ENCODE data around the gene C2CD4C. TPM values are rescaled to one million over a fixed set of nuclear protein-coding genes. Genes with fewer than 3 reads are reported as not detected.

Gene C2CD4C
- total and polyA plus RNA-seq, 10 of the 15 experiments (the other 5 are each of a cell fraction or from before 2014, with no cell fraction given), result not detected

GRCh38 chr19:391207-391557, 17.8 kb downstream of the C2CD4C start:
- no peak for FAIRE-seq

DNA sequence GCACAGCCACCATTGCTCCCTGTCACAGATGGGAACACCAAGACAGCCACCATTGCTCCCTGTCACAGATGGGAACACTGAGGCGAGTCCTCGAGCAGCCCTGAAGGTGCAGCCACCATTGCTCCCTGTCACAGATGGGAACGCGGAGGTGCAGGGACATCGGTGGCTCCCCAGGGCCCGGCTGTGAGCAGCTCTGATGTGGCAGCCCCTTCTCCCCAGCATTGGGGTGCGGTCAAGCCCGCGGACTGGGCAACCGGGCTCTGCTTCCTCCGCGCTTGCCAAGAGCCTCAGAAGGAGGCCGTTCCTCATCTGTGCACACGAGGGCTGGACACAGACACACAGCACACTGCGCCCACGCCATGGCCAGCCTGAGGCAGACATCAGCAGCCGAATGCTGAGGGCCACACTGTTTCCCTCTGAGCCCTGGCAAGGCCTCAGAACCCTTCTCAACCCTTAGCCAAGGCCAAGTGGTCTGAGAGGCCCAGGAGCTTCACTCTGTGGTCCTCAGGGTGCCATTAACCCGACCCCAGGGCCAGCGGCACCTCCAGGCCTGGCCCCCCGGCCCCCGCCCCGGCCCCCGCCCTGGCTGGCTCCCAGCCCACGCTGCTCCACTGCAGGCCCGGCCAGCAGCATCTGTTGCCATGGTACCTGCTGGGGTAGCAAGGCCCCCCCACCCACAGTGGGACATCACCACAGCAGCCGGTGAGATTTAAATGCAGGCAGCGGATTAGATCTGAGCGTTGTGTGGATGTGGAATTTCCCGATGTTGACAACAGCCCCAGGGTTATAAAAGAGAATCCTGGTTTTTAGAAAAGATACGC, 18.4 kb downstream of the C2CD4C start:
- H3K36me3 ChIP-seq (ENCODE audit: control insufficient read depth in 2 of 2, insufficient read depth in 2 of 2, low read length in 1 of 2), result no peaks in the 10 kb centered on the region
- no peaks in the 10 kb centered on the region for H3K27me3 ChIP-seq (replicated peaks in 1 of 2; ENCODE audit: control insufficient read depth in 2 of 2, insufficient read depth in 2 of 2, low read length in 1 of 2)
- intact Hi-C loops (cut with micrococcal nuclease; ENCODE audit: unreplicated experiment), result no loop called here
- no peak overlapping the region for H3K27ac ChIP-seq (ENCODE audit: control insufficient read depth, insufficient read depth)
- no peaks in the 10 kb centered on the region for H3K4me1 ChIP-seq (ENCODE audit: control insufficient read depth, insufficient read depth, low read length)
- BruUV-seq (replicated peaks), result no TSS peak
- SMC1A ChIA-PET (ENCODE audit: uncharacterized antibody, unreplicated experiment), result no interaction called here
- no peaks in the 10 kb centered on the region for H4K20me1 ChIP-seq (ENCODE audit: control insufficient read depth, insufficient read depth)
- in situ Hi-C loops (cut with MboI), result no loop called here
- POLR2A ChIA-PET, result no interaction called here
- CTCF ChIA-PET, result no interaction called here
- H3K4me2 ChIP-seq (ENCODE audit: control insufficient read depth, insufficient read depth), result no peak overlapping the region
- no peak overlapping the region for H3K4me3 ChIP-seq
- no peak overlapping the region for H2AFZ ChIP-seq (ENCODE audit: control insufficient read depth, low read depth, low read length)
- RAD21 ChIA-PET (ENCODE audit: unreplicated experiment), result no interaction called here
- H3K9ac ChIP-seq (ENCODE audit: control insufficient read depth, insufficient read depth, low read length), result no peak overlapping the region
- WGBS (ENCODE audit: insufficient coverage, insufficient replicate concordance, low lambda C conversion rate, missing lambda C conversion rate), result 59% methylated on average over 30 of the region's 30 CpGs
- H3K9me3 ChIP-seq (replicated peaks; ENCODE audit: control insufficient read depth, insufficient read depth, low read length), result peaks cover 3% of the 10 kb centered on the region; the same call in 2 of the 3 replicates
- DNase-seq (ENCODE audit: low read depth, low spot score) (no peak), ATAC-seq (no peak), FAIRE-seq (no peak)
- H3K79me2 ChIP-seq (ENCODE audit: control insufficient read depth, insufficient read depth, low read length), result no peaks in the 10 kb centered on the region
- TF ChIP-seq CHD2 (IDR thresholded peaks at IDR 0.05; ENCODE audit: borderline replicate concordance, low read depth, low read length) (no peak), FOXK2 (IDR thresholded peaks at IDR 0.05) (no peak), STAT3 (IDR thresholded peaks at IDR 0.05; ENCODE audit: low read depth, low read length) (no peak), MAX (IDR thresholded peaks at IDR 0.05; ENCODE audit: low read depth, low read length) (no peak), SMAD1 (IDR thresholded peaks at IDR 0.05; ENCODE audit: low read depth, partially characterized antibody) (no peak), SMARCA5 (IDR thresholded peaks at IDR 0.05) (no peak), SMAD5 (IDR thresholded peaks at IDR 0.05; ENCODE audit: low read depth) (no peak), RUNX3 (IDR thresholded peaks at IDR 0.05; ENCODE audit: low read length) (no peak), EP300 (IDR thresholded peaks at IDR 0.05; ENCODE audit: borderline replicate concordance in 1 of 2, control insufficient read depth in 1 of 2, low read depth in 2 of 2, low read length in 2 of 2) (no peak), CREM (IDR thresholded peaks at IDR 0.05; ENCODE audit: low read depth) (no peak)
- TF ChIP-seq, protein P1, sequence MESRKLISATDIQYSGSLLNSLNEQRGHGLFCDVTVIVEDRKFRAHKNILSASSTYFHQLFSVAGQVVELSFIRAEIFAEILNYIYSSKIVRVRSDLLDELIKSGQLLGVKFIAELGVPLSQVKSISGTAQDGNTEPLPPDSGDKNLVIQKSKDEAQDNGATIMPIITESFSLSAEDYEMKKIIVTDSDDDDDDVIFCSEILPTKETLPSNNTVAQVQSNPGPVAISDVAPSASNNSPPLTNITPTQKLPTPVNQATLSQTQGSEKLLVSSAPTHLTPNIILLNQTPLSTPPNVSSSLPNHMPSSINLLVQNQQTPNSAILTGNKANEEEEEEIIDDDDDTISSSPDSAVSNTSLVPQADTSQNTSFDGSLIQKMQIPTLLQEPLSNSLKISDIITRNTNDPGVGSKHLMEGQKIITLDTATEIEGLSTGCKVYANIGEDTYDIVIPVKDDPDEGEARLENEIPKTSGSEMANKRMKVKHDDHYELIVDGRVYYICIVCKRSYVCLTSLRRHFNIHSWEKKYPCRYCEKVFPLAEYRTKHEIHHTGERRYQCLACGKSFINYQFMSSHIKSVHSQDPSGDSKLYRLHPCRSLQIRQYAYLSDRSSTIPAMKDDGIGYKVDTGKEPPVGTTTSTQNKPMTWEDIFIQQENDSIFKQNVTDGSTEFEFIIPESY (IDR thresholded peaks at IDR 0.05), result no peak

More at GRCh38 chr19:391207-391557, 17.8 kb downstream of the C2CD4C start:
- Histone ChIP-seq H3K4me2 (ENCODE audit: control insufficient read depth, insufficient read depth) (no peak overlapping the region), H4K20me1 (ENCODE audit: control insufficient read depth, insufficient read depth) (no peaks in the 10 kb centered on the region), H3K36me3 (ENCODE audit: control insufficient read depth in 2 of 2, insufficient read depth in 2 of 2, low read length in 1 of 2) (no peaks in the 10 kb centered on the region), H3K4me1 (ENCODE audit: control insufficient read depth, insufficient read depth, low read length) (no peaks in the 10 kb centered on the region), H3K9me3 (replicated peaks; ENCODE audit: control insufficient read depth, insufficient read depth, low read length) (peaks cover 5% of the 10 kb centered on the region; the same call in 2 of the 3 replicates), H3K4me3 (no peak overlapping the region), H3K27me3 (replicated peaks in 1 of 2; ENCODE audit: control insufficient read depth in 2 of 2, insufficient read depth in 2 of 2, low read length in 1 of 2) (no peaks in the 10 kb centered on the region), H2AFZ (ENCODE audit: control insufficient read depth, low read depth, low read length) (no peak overlapping the region), H3K79me2 (ENCODE audit: control insufficient read depth, insufficient read depth, low read length) (no peaks in the 10 kb centered on the region), H3K9ac (ENCODE audit: control insufficient read depth, insufficient read depth, low read length) (no peak overlapping the region), H3K27ac (ENCODE audit: control insufficient read depth, insufficient read depth) (no peak overlapping the region)
- WGBS (ENCODE audit: insufficient coverage, insufficient replicate concordance, low lambda C conversion rate, missing lambda C conversion rate), result 20% methylated on average over 2 of the region's 2 CpGs
- ChIA-PET RAD21 (ENCODE audit: unreplicated experiment) (no interaction called here), SMC1A (ENCODE audit: uncharacterized antibody, unreplicated experiment) (no interaction called here), POLR2A (no interaction called here), CTCF (no interaction called here)
- in situ Hi-C loops (cut with MboI) (no loop called here), intact Hi-C loops (cut with micrococcal nuclease; ENCODE audit: unreplicated experiment) (no loop called here)
- TF ChIP-seq NFXL1 (IDR thresholded peaks at IDR 0.05; ENCODE audit: borderline replicate concordance) (no peak), WRNIP1 (IDR thresholded peaks at IDR 0.05; ENCODE audit: borderline replicate concordance, low read depth, low read length) (no peak), ATF3 (IDR thresholded peaks at IDR 0.05; ENCODE audit: borderline replicate concordance, extremely low read depth, low read depth, low read length) (no peak), NFIC (IDR thresholded peaks at IDR 0.05; ENCODE audit: low read depth, low read length) (no peak)
- ATAC-seq, result no peak
- no TSS peak for BruUV-seq (replicated peaks)
- DNase-seq (ENCODE audit: low read depth, low spot score), result no peak
